Measurements from ENCODE around the gene HOXA4.
A peak's percentile ranks its signal among the peaks of the same experiment; 100 is the strongest.

Gene HOXA4

DNA sequence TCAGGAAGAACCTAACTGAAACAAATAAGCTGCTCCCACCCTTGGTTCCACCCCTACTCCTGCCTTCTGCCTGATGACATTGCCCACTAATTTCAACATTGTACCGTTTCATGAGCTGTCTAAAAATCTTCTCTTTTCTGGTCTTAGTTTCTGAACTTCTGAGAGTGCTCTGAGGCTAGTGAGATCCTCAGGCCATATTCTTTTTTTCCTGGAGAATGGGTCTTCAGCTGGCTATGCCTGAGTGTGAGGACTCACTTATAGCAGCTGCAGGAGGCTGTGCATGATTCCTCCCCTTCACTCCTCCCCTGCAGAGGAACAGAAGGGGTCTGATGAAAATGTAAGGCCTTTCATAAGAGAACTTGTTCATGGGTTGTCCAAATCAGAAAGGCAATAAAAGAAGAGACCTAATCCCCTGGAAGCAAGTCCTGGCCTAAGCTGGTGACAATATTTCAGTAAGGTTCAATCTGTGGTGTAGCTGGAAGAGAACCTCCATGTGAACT lies 11.1 kb downstream of the HOXA4 start:
- H3K27me3 ChIP-seq: no peaks in the 10 kb centered on the region
- intact Hi-C loops (cut with DNase I; ENCODE audit: low total_unique reads): no loop called here
- no peaks in the 10 kb centered on the region for H3K9me3 ChIP-seq
- TF ChIP-seq, protein P1, sequence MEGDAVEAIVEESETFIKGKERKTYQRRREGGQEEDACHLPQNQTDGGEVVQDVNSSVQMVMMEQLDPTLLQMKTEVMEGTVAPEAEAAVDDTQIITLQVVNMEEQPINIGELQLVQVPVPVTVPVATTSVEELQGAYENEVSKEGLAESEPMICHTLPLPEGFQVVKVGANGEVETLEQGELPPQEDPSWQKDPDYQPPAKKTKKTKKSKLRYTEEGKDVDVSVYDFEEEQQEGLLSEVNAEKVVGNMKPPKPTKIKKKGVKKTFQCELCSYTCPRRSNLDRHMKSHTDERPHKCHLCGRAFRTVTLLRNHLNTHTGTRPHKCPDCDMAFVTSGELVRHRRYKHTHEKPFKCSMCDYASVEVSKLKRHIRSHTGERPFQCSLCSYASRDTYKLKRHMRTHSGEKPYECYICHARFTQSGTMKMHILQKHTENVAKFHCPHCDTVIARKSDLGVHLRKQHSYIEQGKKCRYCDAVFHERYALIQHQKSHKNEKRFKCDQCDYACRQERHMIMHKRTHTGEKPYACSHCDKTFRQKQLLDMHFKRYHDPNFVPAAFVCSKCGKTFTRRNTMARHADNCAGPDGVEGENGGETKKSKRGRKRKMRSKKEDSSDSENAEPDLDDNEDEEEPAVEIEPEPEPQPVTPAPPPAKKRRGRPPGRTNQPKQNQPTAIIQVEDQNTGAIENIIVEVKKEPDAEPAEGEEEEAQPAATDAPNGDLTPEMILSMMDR (IDR thresholded peaks at IDR 0.05): no peak
- peaks cover 0 to 34% (median 25%) of the 10 kb centered on the region in 4 donors for H3K4me1 ChIP-seq
- peaks cover 4 to 10% (median 7%) of the 10 kb centered on the region in 3 donors for H3K36me3 ChIP-seq
- no peak for DNase-seq
- no peak overlapping the region for H3K4me3 ChIP-seq
- no peak overlapping the region for H3K27ac ChIP-seq

DNA sequence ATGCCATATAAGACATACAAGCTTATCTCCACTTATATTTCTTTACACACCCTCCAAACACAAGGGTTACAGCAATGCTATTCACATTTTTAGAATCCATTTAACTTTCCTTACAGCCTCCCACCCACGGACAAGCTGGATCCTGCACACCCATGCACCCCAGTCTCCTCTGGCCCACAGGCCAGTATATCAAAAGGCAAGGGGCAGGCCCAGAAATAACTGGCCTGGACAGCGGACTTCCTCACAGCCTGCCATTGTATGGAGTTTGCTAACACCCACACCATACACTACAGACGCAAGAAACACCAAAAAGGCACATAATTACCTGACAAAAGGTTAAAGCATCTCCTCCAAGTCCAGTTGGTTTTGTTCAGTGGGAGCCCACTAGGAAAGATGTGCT lies 12.0 kb downstream of the HOXA4 start:
- no peaks in the 10 kb centered on the region for H3K9me3 ChIP-seq
- DNase-seq: no peak
- H3K27ac ChIP-seq: no peak overlapping the region
- H3K27me3 ChIP-seq: no peaks in the 10 kb centered on the region
- TF ChIP-seq, protein P1 (IDR thresholded peaks at IDR 0.05): no peak
- H3K4me1 ChIP-seq: peaks cover 0 to 41% (median 29%) of the 10 kb centered on the region in 4 donors
- no peak overlapping the region for H3K4me3 ChIP-seq
- H3K36me3 ChIP-seq: peaks cover 4 to 10% (median 7%) of the 10 kb centered on the region in 3 donors
- intact Hi-C loops (cut with DNase I; ENCODE audit: low total_unique reads): no loop called here

DNA sequence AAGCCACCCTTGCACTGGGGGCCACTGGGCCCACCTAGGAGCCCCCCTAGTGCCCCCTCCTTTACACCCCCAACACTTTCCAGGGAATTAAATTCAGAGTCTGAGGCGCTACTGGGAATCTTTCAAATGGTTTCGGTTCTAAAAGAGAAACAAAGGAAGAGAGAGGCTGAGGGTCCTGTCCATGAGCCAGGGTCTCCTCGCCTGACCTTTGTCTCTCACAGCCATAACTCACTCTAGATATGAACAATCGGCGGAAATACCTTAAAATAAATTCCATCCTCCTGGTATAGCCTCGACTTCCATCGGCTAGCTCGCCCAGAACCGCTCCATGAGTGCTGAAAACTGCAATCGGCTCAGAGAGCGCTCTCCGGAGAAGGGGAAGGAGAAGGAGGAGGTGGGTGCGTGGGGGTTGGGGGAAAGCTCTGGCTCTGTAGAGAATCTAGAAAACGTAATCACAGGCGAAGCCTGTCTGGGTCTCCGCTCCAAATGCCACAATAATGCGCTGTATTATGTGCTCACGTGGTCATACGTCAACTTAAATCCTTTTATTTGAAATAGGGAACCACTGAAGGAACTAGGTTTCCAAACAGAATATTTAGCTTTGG lies 12.6 kb downstream of the HOXA4 start:
- H3K36me3 ChIP-seq: peaks cover 4 to 10% (median 7%) of the 10 kb centered on the region in 3 donors
- no peak overlapping the region for H3K27ac ChIP-seq
- intact Hi-C loops (cut with DNase I; ENCODE audit: low total_unique reads): no loop called here
- TF ChIP-seq, protein P1 (IDR thresholded peaks at IDR 0.05): no peak
- peaks cover 0 to 47% (median 32%) of the 10 kb centered on the region in 4 donors for H3K4me1 ChIP-seq
- no peak overlapping the region for H3K4me3 ChIP-seq
- no peak for DNase-seq
- H3K27me3 ChIP-seq: no peaks in the 10 kb centered on the region
- H3K9me3 ChIP-seq: no peaks in the 10 kb centered on the region

DNA sequence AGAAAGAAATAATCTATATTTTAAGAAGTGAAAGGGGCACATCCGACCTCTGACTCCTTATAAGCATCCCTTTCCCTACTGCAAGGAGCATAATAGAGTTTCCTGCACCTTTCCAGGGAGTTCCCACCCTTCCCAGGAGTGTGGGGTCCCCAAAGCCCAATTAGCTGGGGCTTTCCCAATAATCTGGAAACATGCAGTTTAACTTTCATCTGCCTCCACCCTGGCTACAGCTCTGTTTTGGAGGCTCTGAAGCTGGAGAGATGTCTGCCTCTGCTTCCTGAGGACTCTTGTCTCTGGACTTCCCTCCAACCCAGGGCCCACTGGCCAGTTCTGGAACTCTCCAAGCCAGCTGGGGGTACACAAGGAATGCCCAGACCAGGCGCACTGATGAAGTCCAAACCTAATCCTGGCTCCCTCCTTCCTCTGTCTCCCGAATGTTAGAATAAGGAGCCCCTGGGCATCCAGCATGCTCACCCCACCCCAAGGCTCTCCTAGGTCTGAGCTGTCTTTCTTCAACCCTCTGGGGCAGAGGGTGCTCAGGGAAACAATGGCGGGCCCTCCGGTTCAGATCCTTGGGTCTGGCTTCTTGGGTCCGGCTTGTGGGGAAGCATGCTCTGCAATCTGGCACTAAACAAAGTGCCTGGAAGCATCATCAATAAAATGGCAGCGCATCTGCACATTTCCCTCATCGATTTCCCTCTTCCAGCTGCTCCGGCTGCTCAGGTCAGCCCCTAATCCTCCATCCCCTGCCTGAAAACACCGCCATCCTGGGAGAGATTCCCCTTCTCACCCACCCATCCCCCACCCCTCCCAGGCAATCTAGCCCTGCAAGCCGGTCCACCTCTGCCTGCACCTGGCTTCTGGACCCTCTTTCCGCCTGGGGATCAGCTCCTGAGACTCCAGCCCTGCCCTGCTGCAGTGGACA lies 13.3 kb downstream of the HOXA4 start:
- Histone ChIP-seq H3K36me3 (peaks cover 0 to 7% (median 5%) of the 10 kb centered on the region in 3 donors), H3K27ac (peak overlapping the region in 1 of 2 donors; percentile 34), H3K4me1 (peaks cover 0 to 51% (median 37%) of the 10 kb centered on the region in 4 donors), H3K27me3 (no peaks in the 10 kb centered on the region), H3K4me3 (no peak overlapping the region), H3K9me3 (no peaks in the 10 kb centered on the region)
- TF ChIP-seq, protein P1 (IDR thresholded peaks at IDR 0.05): no peak
- intact Hi-C loops (cut with DNase I; ENCODE audit: low total_unique reads): no loop called here
- DNase-seq: no peak

DNA sequence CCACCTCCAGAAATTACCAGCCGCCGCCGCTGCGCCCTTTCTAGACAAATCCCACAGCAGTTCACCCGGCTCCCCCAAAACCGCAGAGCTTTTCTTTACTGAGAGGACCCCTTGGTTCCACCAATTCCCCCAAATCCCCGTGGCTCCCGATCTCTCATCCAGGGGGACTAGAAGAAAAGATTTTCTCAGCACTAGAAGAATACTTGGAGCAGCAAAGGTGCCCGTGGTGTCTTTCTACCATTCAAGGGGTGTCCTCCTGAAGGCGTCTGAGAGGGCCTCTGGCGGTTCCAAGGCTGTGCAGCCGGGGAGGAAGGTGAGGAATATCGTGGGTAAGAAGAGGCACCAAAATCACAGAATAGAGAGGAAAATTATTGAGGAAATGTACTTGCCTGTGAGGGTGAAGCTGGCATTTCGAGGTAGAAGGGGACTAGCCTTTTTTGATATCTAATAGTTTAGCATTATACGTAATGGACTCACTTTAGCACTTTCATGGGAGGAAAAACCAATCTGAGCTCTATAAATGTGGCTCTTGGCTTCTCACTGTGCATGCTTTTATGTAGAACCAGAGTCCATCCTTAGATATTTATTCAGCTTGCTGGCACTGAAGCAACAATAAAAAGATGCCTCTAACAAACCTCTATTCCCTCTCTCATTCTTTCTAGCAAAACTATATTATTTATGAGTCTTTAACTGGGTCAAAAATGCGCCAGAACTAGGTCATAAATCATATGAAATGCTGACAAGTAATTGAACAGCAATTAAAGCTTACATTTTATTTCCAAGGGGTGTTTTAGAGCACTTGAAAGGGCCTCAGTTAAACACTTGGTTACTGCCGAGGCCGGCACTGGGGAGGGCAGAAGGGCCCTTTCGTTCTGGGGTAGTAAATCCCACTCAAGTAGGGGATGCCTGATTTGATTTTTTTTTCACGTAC lies 14.3 kb downstream of the HOXA4 start:
- no peaks in the 10 kb centered on the region for H3K9me3 ChIP-seq
- no peaks in the 10 kb centered on the region for H3K27me3 ChIP-seq
- H3K27ac ChIP-seq: peak overlapping the region; percentile 1 to 34
- H3K36me3 ChIP-seq: no peaks in the 10 kb centered on the region
- TF ChIP-seq, protein P1 (IDR thresholded peaks at IDR 0.05): no peak
- peak overlapping the region in 1 of 2 donors; percentile 23 for H3K4me3 ChIP-seq
- DNase-seq: no peak
- intact Hi-C loops (cut with DNase I; ENCODE audit: low total_unique reads): no loop called here
- H3K4me1 ChIP-seq: peaks cover under 1 to 60% (median 39%) of the 10 kb centered on the region in 4 donors
